ENCODE data around the gene DNAH11. TPM values are rescaled to one million over a fixed set of nuclear protein-coding genes. Genes with fewer than 3 reads are reported as not detected.

The DNAH11 gene
- total and polyA plus RNA-seq, 5 donors from 2014 or later = 0.34 to 0.65 TPM; not detected in 3

- Mint-ChIP-seq H3K4me1 (no peaks in the 10 kb centered on the region), H3K9me3 (peaks cover 0 to 16% (median 0%) of the 10 kb centered on the region in 7 donors), H3K27me3 (peaks cover 4% of the 10 kb centered on the region), H3K36me3 (no peaks in the 10 kb centered on the region), H3K27ac (no peak overlapping the region), H3K4me3 (no peak overlapping the region)
- H3K4me3 ChIP-seq (ENCODE audit: low read depth, low read length) = no peak overlapping the region
- DNase-seq (no peak), ATAC-seq (ENCODE audit: low read depth in 2 of 2) (no peak)
- H3K9me3 ChIP-seq (ENCODE audit: control insufficient read depth in 2 of 2, low read length in 2 of 2) = no peaks in the 10 kb centered on the region
- no peaks in the 10 kb centered on the region for H3K36me3 ChIP-seq (ENCODE audit: control insufficient read depth, insufficient read depth, low read length)
- H3K4me1 ChIP-seq (ENCODE audit: control insufficient read depth, insufficient read depth, low read length, poor library complexity, severe bottlenecking) = no peaks in the 10 kb centered on the region
- no peak overlapping the region for H3K27ac ChIP-seq (ENCODE audit: insufficient read depth, low read length, poor library complexity, severe bottlenecking)
- no peaks in the 10 kb centered on the region for H3K27me3 ChIP-seq (ENCODE audit: control insufficient read depth, insufficient read depth, low read length)
Measured at GRCh38 chr7:21624320-21624719, 81.5 kb downstream of the DNAH11 start.

DNA sequence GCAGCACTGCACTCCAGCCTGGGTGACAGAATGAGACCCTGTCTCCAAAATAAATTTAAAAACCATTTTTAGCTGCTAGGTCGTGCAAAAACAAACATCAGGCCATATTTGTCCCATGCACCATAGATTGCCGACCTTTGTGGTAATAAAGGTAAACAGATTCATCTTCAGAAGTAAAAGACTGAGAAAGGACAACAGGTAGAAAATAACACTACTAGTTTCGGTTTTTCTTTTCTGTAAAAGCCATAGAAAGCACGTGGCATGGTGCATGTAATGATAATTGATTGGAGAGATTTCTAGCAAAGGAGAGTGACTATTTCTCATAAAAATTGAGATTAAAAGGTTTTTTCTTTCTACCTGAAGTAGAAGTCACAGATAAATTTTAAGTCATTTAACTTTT, 93.9 kb downstream of the DNAH11 start:
- H3K36me3 Mint-ChIP-seq = no peaks in the 10 kb centered on the region
- H3K27me3 Mint-ChIP-seq = no peaks in the 10 kb centered on the region
- Histone ChIP-seq H3K4me1 (ENCODE audit: control insufficient read depth, insufficient read depth, low read length, poor library complexity, severe bottlenecking) (no peaks in the 10 kb centered on the region), H3K36me3 (ENCODE audit: control insufficient read depth, insufficient read depth, low read length) (no peaks in the 10 kb centered on the region), H3K27ac (ENCODE audit: insufficient read depth, low read length, poor library complexity, severe bottlenecking) (no peak overlapping the region), H3K4me3 (ENCODE audit: low read depth, low read length) (no peak overlapping the region), H3K9me3 (ENCODE audit: control insufficient read depth in 2 of 2, low read length in 2 of 2) (peaks cover 0 to under 1% of the 10 kb centered on the region in 2 experiments), H3K27me3 (ENCODE audit: control insufficient read depth, insufficient read depth, low read length) (peaks cover 7% of the 10 kb centered on the region)
- ATAC-seq (ENCODE audit: low read depth in 2 of 2) (no peak), DNase-seq (no peak)
- H3K4me1 Mint-ChIP-seq = peaks cover 0 to 4% (median 2%) of the 10 kb centered on the region in 4 donors
- no peak overlapping the region for H3K27ac Mint-ChIP-seq
- H3K9me3 Mint-ChIP-seq = peaks cover 0 to under 1% (median 0%) of the 10 kb centered on the region in 7 donors
- H3K4me3 Mint-ChIP-seq = no peak overlapping the region

- peaks cover 4% of the 10 kb centered on the region for H3K27me3 Mint-ChIP-seq
Measured at GRCh38 chr7:21639206-21639868, 96.5 kb downstream of the DNAH11 start.

DNA sequence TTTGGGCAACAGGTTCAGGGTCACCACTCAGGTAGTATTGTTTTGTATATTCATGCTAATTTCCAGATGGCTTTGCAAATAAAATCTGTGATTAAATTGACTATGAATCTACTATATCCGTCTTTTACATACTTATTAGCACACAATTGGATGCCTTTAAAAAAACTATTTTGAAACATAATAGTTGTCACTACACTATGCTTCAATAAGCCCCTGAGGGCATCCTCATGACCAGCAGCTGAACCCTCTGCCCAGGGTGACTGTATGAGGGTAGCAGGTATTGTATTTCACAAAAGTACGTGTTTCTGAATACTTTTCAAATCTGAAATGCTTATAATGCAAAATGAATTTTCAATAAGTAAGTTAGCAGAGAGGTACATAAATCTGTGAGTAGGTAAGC, 97.3 kb downstream of the DNAH11 start:
- Mint-ChIP-seq H3K9me3 (peaks cover 0 to 2% (median 0%) of the 10 kb centered on the region in 7 donors), H3K27ac (no peak overlapping the region), H3K4me3 (no peak overlapping the region), H3K4me1 (peaks cover 0 to 4% (median 2%) of the 10 kb centered on the region in 4 donors), H3K36me3 (no peaks in the 10 kb centered on the region), H3K27me3 (peaks cover 8% of the 10 kb centered on the region)
- peaks cover 7% of the 10 kb centered on the region for H3K27me3 ChIP-seq (ENCODE audit: control insufficient read depth, insufficient read depth, low read length)
- H3K27ac ChIP-seq (ENCODE audit: insufficient read depth, low read length, poor library complexity, severe bottlenecking) = no peak overlapping the region
- no peaks in the 10 kb centered on the region for H3K4me1 ChIP-seq (ENCODE audit: control insufficient read depth, insufficient read depth, low read length, poor library complexity, severe bottlenecking)
- ATAC-seq (ENCODE audit: low read depth in 2 of 2) (no peak), DNase-seq (no peak)
- H3K4me3 ChIP-seq (ENCODE audit: low read depth, low read length) = no peak overlapping the region
- H3K36me3 ChIP-seq (ENCODE audit: control insufficient read depth, insufficient read depth, low read length) = no peaks in the 10 kb centered on the region
- H3K9me3 ChIP-seq (ENCODE audit: control insufficient read depth in 2 of 2, low read length in 2 of 2) = no peaks in the 10 kb centered on the region

More at GRCh38 chr7:21639206-21639868, 96.5 kb downstream of the DNAH11 start:
- H3K9me3 ChIP-seq (ENCODE audit: control insufficient read depth in 2 of 2, low read length in 2 of 2) = no peaks in the 10 kb centered on the region
- H3K27ac Mint-ChIP-seq = no peak overlapping the region
- H3K4me1 Mint-ChIP-seq = peaks cover 0 to 4% (median 2%) of the 10 kb centered on the region in 4 donors
- no peak overlapping the region for H3K4me3 ChIP-seq (ENCODE audit: low read depth, low read length)
- ATAC-seq (ENCODE audit: low read depth in 2 of 2) (no peak), DNase-seq (no peak)
- H3K36me3 Mint-ChIP-seq = no peaks in the 10 kb centered on the region
- H3K27me3 ChIP-seq (ENCODE audit: control insufficient read depth, insufficient read depth, low read length) = peaks cover 7% of the 10 kb centered on the region
- H3K4me3 Mint-ChIP-seq = no peak overlapping the region
- H3K4me1 ChIP-seq (ENCODE audit: control insufficient read depth, insufficient read depth, low read length, poor library complexity, severe bottlenecking) = no peaks in the 10 kb centered on the region
- H3K36me3 ChIP-seq (ENCODE audit: control insufficient read depth, insufficient read depth, low read length) = no peaks in the 10 kb centered on the region
- no peak overlapping the region for H3K27ac ChIP-seq (ENCODE audit: insufficient read depth, low read length, poor library complexity, severe bottlenecking)
- H3K9me3 Mint-ChIP-seq = no peaks in the 10 kb centered on the region

GRCh38 chr7:21641546-21641945, 98.7 kb downstream of the DNAH11 start:
- H3K4me1 Mint-ChIP-seq = peaks cover 0 to 4% (median 2%) of the 10 kb centered on the region in 4 donors
- H3K4me3 Mint-ChIP-seq = no peak overlapping the region
- peaks cover 8% of the 10 kb centered on the region for H3K27me3 Mint-ChIP-seq
- H3K36me3 Mint-ChIP-seq = no peaks in the 10 kb centered on the region
- Histone ChIP-seq H3K9me3 (ENCODE audit: control insufficient read depth in 2 of 2, low read length in 2 of 2) (no peaks in the 10 kb centered on the region), H3K4me1 (ENCODE audit: control insufficient read depth, insufficient read depth, low read length, poor library complexity, severe bottlenecking) (no peaks in the 10 kb centered on the region), H3K27me3 (ENCODE audit: control insufficient read depth, insufficient read depth, low read length) (peaks cover 7% of the 10 kb centered on the region), H3K4me3 (ENCODE audit: low read depth, low read length) (no peak overlapping the region), H3K27ac (ENCODE audit: insufficient read depth, low read length, poor library complexity, severe bottlenecking) (no peak overlapping the region), H3K36me3 (ENCODE audit: control insufficient read depth, insufficient read depth, low read length) (no peaks in the 10 kb centered on the region)
- H3K9me3 Mint-ChIP-seq = peaks cover 0 to 3% (median 0%) of the 10 kb centered on the region in 7 donors
- ATAC-seq (ENCODE audit: low read depth in 2 of 2) (no peak), DNase-seq (no peak)
- H3K27ac Mint-ChIP-seq = no peak overlapping the region

DNA sequence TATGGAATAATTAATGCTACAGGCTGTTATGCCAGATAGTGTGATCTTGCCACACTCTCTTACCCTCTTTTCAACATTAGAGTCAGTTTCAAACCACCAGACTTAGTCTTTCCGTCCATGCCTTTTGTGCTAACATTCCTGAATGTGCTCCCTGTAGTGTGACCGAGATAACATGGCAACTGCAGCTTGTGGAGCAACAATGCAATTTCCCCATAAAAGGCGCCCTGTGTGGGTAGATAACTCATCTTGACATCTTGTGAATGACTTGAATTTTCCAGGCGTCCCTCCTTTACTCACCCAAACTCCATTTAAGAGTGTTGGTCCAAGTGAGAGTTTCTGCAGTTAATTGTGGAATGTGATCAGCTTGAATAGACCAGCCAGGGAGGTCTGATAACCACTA, 99.6 kb downstream of the DNAH11 start:
- Mint-ChIP-seq H3K27me3 (peaks cover 8% of the 10 kb centered on the region), H3K4me3 (no peak overlapping the region), H3K36me3 (no peaks in the 10 kb centered on the region), H3K27ac (no peak overlapping the region), H3K4me1 (peaks cover 0 to 1% (median under 1%) of the 10 kb centered on the region in 4 donors), H3K9me3 (peaks cover 0 to 6% (median 0%) of the 10 kb centered on the region in 7 donors)
- Histone ChIP-seq H3K36me3 (ENCODE audit: control insufficient read depth, insufficient read depth, low read length) (no peaks in the 10 kb centered on the region), H3K4me1 (ENCODE audit: control insufficient read depth, insufficient read depth, low read length, poor library complexity, severe bottlenecking) (no peaks in the 10 kb centered on the region), H3K27ac (ENCODE audit: insufficient read depth, low read length, poor library complexity, severe bottlenecking) (no peak overlapping the region), H3K27me3 (ENCODE audit: control insufficient read depth, insufficient read depth, low read length) (peaks cover 7% of the 10 kb centered on the region), H3K4me3 (ENCODE audit: low read depth, low read length) (no peak overlapping the region), H3K9me3 (ENCODE audit: control insufficient read depth in 2 of 2, low read length in 2 of 2) (no peaks in the 10 kb centered on the region)
- DNase-seq (no peak), ATAC-seq (ENCODE audit: low read depth in 2 of 2) (no peak)

DNA sequence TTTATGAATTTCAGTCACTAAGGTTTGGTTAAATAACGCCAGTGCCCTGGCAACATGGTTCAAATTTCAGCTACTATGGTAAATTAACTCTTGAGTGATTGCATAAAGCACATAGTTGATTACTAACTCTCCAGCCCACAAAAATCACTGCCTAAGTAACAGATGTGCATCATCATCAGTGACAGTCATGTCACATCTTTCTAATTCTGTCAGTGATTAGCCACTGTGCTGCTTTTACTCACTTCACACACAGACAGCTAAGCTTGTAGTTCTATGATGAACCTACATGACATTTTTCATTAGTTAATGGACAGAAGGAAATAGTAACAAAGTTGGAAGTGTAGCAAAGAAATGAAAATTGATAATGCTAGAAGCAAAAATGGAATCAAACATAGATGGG, 108.9 kb downstream of the DNAH11 start:
- H3K27me3 Mint-ChIP-seq = no peaks in the 10 kb centered on the region
- Histone ChIP-seq H3K4me1 (ENCODE audit: control insufficient read depth, insufficient read depth, low read length, poor library complexity, severe bottlenecking) (no peaks in the 10 kb centered on the region), H3K27ac (ENCODE audit: insufficient read depth, low read length, poor library complexity, severe bottlenecking) (no peak overlapping the region), H3K27me3 (ENCODE audit: control insufficient read depth, insufficient read depth, low read length) (no peaks in the 10 kb centered on the region), H3K36me3 (ENCODE audit: control insufficient read depth, insufficient read depth, low read length) (no peaks in the 10 kb centered on the region), H3K9me3 (ENCODE audit: control insufficient read depth in 2 of 2, low read length in 2 of 2) (no peaks in the 10 kb centered on the region), H3K4me3 (ENCODE audit: low read depth, low read length) (no peak overlapping the region)
- no peak overlapping the region for H3K4me3 Mint-ChIP-seq
- ATAC-seq (ENCODE audit: low read depth in 2 of 2) (no peak), DNase-seq (no peak)
- no peaks in the 10 kb centered on the region for H3K36me3 Mint-ChIP-seq
- no peak overlapping the region for H3K27ac Mint-ChIP-seq
- H3K9me3 Mint-ChIP-seq = peaks cover 0 to 5% (median 0%) of the 10 kb centered on the region in 7 donors
- no peaks in the 10 kb centered on the region for H3K4me1 Mint-ChIP-seq

DNA sequence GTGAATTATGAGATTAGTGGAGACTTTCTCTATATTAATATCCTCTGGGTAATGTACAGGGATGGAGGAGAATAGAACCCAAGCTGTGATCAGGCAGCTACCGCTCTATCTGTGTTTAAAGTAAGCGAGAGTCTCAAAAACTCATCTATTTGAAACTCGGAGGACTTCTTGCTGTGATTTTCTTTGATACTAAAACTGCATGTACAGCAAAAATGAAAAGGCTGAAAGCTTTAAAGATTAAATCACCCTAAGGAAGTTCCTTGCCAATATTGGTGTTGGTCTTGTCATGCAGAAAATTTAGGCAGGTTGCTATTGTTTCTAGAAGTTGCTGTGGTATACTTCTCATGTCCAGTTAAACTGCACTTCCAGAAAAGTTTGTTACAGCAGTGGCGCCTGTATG, 110.8 kb downstream of the DNAH11 start:
- Mint-ChIP-seq H3K9me3 (no peaks in the 10 kb centered on the region), H3K36me3 (no peaks in the 10 kb centered on the region), H3K27ac (no peak overlapping the region), H3K4me1 (no peaks in the 10 kb centered on the region), H3K27me3 (no peaks in the 10 kb centered on the region), H3K4me3 (peak overlapping the region in 1 of 4 donors; percentile 39)
- no peak overlapping the region for H3K27ac ChIP-seq (ENCODE audit: insufficient read depth, low read length, poor library complexity, severe bottlenecking)
- ATAC-seq (ENCODE audit: low read depth in 2 of 2) = no peak
- no peak overlapping the region for H3K4me3 ChIP-seq (ENCODE audit: low read depth, low read length)
- DNase-seq = no peak
- no peaks in the 10 kb centered on the region for H3K36me3 ChIP-seq (ENCODE audit: control insufficient read depth, insufficient read depth, low read length)
- no peaks in the 10 kb centered on the region for H3K27me3 ChIP-seq (ENCODE audit: control insufficient read depth, insufficient read depth, low read length)
- H3K4me1 ChIP-seq (ENCODE audit: control insufficient read depth, insufficient read depth, low read length, poor library complexity, severe bottlenecking) = no peaks in the 10 kb centered on the region
- no peaks in the 10 kb centered on the region for H3K9me3 ChIP-seq (ENCODE audit: control insufficient read depth in 2 of 2, low read length in 2 of 2)

Measured in CD4-positive, CD25-positive, alpha-beta regulatory T cell (primary cell).